Right lobe of liver (tissue), 6 donors: ENCODE results near the gene DNAH8. TPM values are rescaled to one million over a fixed set of nuclear protein-coding genes. Genes with fewer than 3 reads are reported as not detected.
A peak's percentile ranks its signal among the peaks of the same experiment; 100 is the strongest.

Source experiments
- ATAC-seq, 4 donors: fragments of 200-7000 bp; cut with Tn5 transposase; one replicate each; pipeline ENCODE4 v1.9.1; 2020; ENCODE audit warnings: mild to moderate bottlenecking in 4 of 4, moderate library complexity in 4 of 4
- DNase-seq, 3 donors: peaks; one replicate each; pipeline ENCODE4 v3.0.0-alpha.2; 2020
- H3K27ac ChIP-seq, 3 donors: fragments of 200-600 bp; one replicate each; pipeline ENCODE4 v1.8.0; 2022
- H3K27me3 ChIP-seq, 2 donors: fragments of 200-600 bp; one replicate each; pipeline ENCODE4 v1.8.0; 2022
- H3K36me3 ChIP-seq, 4 donors: fragments of 200-600 bp; sonication (generic) in 1 of 4; one replicate each; pipeline versions ENCODE4 v1.5.1 to v1.8.0; 2017 to 2022; ENCODE audit warnings: control low read depth in 1 of 4
- H3K4me1 ChIP-seq, 4 donors: fragments of 200-600 bp; sonication (generic) in 1 of 4; one replicate each; pipeline versions ENCODE4 v1.5.1 to v1.8.0; 2017 to 2022; ENCODE audit warnings: control low read depth in 1 of 4
- H3K4me3 ChIP-seq, 3 donors: fragments of 200-600 bp; one replicate each; pipeline ENCODE4 v1.8.0; 2022
- H3K9me3 ChIP-seq, 4 donors: fragments of 200-600 bp; sonication (generic) in 1 of 4; one replicate each; pipeline versions ENCODE4 v1.5.1 to v1.8.0; 2017 to 2022; ENCODE audit warnings: control low read depth in 1 of 4
- CTCF ChIP-seq, 4 donors: fragments of 200-600 bp in 3 of 4; fragments of 450-650 bp in 1 of 4; IDR thresholded peaks; one replicate each; pipeline versions ENCODE4 v1.5.1 to v1.8.0; 2016 to 2022; ENCODE audit warnings: antibody characterized with exemption in 4 of 4, mild to moderate bottlenecking in 2 of 4
- POLR2A ChIP-seq: fragments of 450-650 bp; IDR thresholded peaks from one replicate; pipeline ENCODE4 v1.6.1; 2017; ENCODE audit warnings: antibody characterized with exemption, mild to moderate bottlenecking
- WGBS: methylation state at CpG from one replicate; pipeline ENCODE4 v1.1.6; 2018; ENCODE audit warnings: low coverage, low lambda C conversion rate; ENCODE audit not compliant: insufficient coverage; ENCODE audit errors: missing lambda C conversion rate; 5-methylcytosine and 5-hydroxymethylcytosine counted together
- intact Hi-C, 2 donors: fragments of 100-400 bp; cut with DNase I; formaldehyde crosslinking; loops; one replicate each; pipeline versions ENCODE4 v1.11.2 to v1.14.1; 2022
- total RNA-seq, 6 experiments: library from RNA; depleted of rRNA in 2 of 6; stranded (reverse); fragments of >200 nt in 2 of 6; fragmentation: NEBNext Ultra II Directional in 3 of 6; extraction: Animal tissue kit (Norgen Biotek cat#: 25700) in 3 of 6; gene quantifications; one replicate each; pipeline versions ENCODE4 v1.1.0 to v1.2.4, GENCODE V29; 2016 to 2023
- donor health status: DM: no; HTN: yes; CAD: no.
- donor health status: DM: no; HTN: no; CAD: no.
- donor health status: DM: no; HTN: no; CAD: no.
- donor health status: DM: no; HTN: yes; CAD: no.
- donor health status: DM: no; HTN: yes; CAD: no.

DNAH8 gene
- total RNA-seq, 6 experiments from 2014 or later: 0.02 TPM; not detected in 5

GRCh38 chr6:38713812-38714211 lies 1.3 kb upstream of the DNAH8 start:
- intact Hi-C loops: no loop called here
- Histone ChIP-seq H3K4me1 (no peaks in the 10 kb centered on the region), H3K4me3 (no peak overlapping the region), H3K36me3 (no peaks in the 10 kb centered on the region), H3K27me3 (peaks cover 0 to 12% of the 10 kb centered on the region in 2 donors), H3K27ac (no peak overlapping the region), H3K9me3 (no peaks in the 10 kb centered on the region)
- peak; percentile 41 to 60 (median 48) for ATAC-seq
- WGBS: 43% methylated on average over 4 of the region's 6 CpGs
- DNase-seq: no peak
- no peak for TF ChIP-seq CTCF (IDR thresholded peaks at IDR 0.05)
- TF ChIP-seq POLR2A: no peak

GRCh38 chr6:38714239-38715015 lies 684 bp upstream of the DNAH8 start:
- Histone ChIP-seq H3K9me3 (no peaks in the 10 kb centered on the region), H3K4me3 (no peak overlapping the region), H3K4me1 (no peaks in the 10 kb centered on the region), H3K27ac (no peak overlapping the region), H3K27me3 (peaks cover 0 to 12% of the 10 kb centered on the region in 2 donors), H3K36me3 (no peaks in the 10 kb centered on the region)
- TF ChIP-seq CTCF (IDR thresholded peaks at IDR 0.05): no peak
- 40% methylated on average over 4 of the region's 4 CpGs for WGBS
- DNase-seq (no peak), ATAC-seq (no peak)
- intact Hi-C loops: no loop called here

- no peaks in the 10 kb centered on the region for H3K9me3 ChIP-seq
- intact Hi-C loops: no loop called here
- peaks cover 0 to 12% of the 10 kb centered on the region in 2 donors for H3K27me3 ChIP-seq
- H3K27ac ChIP-seq: no peak overlapping the region
- TF ChIP-seq CTCF (IDR thresholded peaks at IDR 0.05): no peak
- TF ChIP-seq POLR2A: no peak
- DNase-seq (no peak), ATAC-seq (no peak)
- H3K36me3 ChIP-seq: no peaks in the 10 kb centered on the region
- WGBS: 80% methylated on average over 1 of the region's 2 CpGs
- H3K4me3 ChIP-seq: no peak overlapping the region
- no peaks in the 10 kb centered on the region for H3K4me1 ChIP-seq
These were observed 1.7 kb downstream of the DNAH8 start for GRCh38 chr6:38716825-38717224.

- ATAC-seq (no peak), DNase-seq (no peak)
- Histone ChIP-seq H3K27me3 (peaks cover 0 to 12% of the 10 kb centered on the region in 2 donors), H3K4me3 (no peak overlapping the region), H3K9me3 (no peaks in the 10 kb centered on the region), H3K27ac (no peak overlapping the region), H3K4me1 (no peaks in the 10 kb centered on the region), H3K36me3 (no peaks in the 10 kb centered on the region)
- TF ChIP-seq POLR2A: no peak
- TF ChIP-seq CTCF (IDR thresholded peaks at IDR 0.05): no peak
- WGBS: 67% methylated on average over 1 of the region's 1 CpG
- intact Hi-C loops: no loop called here
These were observed 4.2 kb downstream of the DNAH8 start for GRCh38 chr6:38719358-38719757.
